Thyroid gland (tissue), 4 donors: ENCODE measurements around the gene SPACDR.

Experiments
- CTCF ChIP-seq, 6 experiments: fragments of 200-600 bp in 3 of 6; fragments of 450-650 bp in 3 of 6; sonication (generic) in 3 of 6; IDR thresholded peaks; one replicate each; pipeline ENCODE4 v1.5.1; 2016 to 2019; ENCODE audit warnings: antibody characterized with exemption in 6 of 6, mild to moderate bottlenecking in 2 of 6, inconsistent platforms in 1 of 6, moderate library complexity in 1 of 6
- POLR2A ChIP-seq, 2 donors: fragments of 450-650 bp; IDR thresholded peaks; one replicate each; pipeline ENCODE4 v1.6.1; 2017; ENCODE audit warnings: antibody characterized with exemption in 2 of 2, mild to moderate bottlenecking in 2 of 2, moderate library complexity in 1 of 2

DNA sequence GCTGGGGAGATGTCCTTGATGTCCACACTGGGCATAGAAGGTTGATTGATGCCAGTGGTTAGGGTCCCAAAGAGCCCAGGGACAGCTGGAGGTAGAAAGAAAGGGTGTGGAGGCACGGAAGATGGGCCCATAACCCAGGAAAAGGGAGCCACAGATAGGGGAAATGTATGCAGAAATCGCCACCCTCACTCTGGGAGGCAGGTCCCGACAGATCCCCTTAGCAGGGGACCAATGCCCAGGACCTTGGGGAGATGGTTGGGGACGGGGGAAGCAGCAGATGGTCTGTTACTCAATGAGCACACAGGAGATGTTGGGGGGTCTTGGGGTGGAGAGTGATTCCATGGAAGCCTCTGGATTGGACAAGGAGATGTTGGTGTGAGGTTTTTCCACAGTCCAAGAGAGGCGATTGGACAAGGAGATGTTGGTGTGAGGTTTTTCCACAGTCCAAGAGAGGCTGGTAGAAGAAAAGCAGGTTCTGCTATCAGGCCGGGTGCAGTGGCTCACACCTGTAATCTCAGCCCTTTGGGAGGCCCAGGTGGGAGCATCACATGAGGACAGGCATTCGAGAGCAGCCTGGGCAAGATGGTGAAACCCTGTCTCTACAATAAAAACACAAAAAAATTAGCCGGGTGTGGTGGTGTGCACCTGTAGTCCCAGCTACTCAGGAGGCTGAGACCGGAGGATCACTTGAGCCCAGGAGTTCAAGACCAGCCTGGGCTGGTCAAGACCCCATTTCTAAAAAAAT lies 20.8 kb downstream of the SPACDR start:
- no peak for TF ChIP-seq CTCF (IDR thresholded peaks at IDR 0.05)
- no peak for TF ChIP-seq POLR2A (IDR thresholded peaks at IDR 0.05)
